Activated CD8-positive, alpha-beta memory T cell treated with anti-CD3 and anti-CD28 coated beads, Interleukin-2, amount 50 U/mL, for 24 hours (primary cell): ENCODE measurements around the gene TMEM147.
"Not testable (repeated sequence)": the region's sequence is repeated elsewhere in the genome, so short reads cannot be mapped to it uniquely, and the experiment has no call there.

Experiments
- DNase-seq: peaks from one replicate; pipeline ENCODE4 v3.0.0-alpha.2; 2020; ENCODE audit errors: extremely low read depth

The TMEM147 gene

GRCh38 chr19:35562776-35563175 lies 17.4 kb downstream of the TMEM147 start:
- no peak for DNase-seq

GRCh38 chr19:35563207-35563829 lies 17.9 kb downstream of the TMEM147 start, which contains the start of gene ATP4A:
ATP4A (minus strand) TSS chr19:35563658; CDS start chr19:35563629, 29 bp downstream.
- no peak for DNase-seq

GRCh38 chr19:35565016-35565856 lies 19.8 kb downstream of the TMEM147 start:
- no peak for DNase-seq

GRCh38 chr19:35566738-35567137 lies 21.3 kb downstream of the TMEM147 start:
- no peak for DNase-seq

- DNase-seq = no peak
Observed at GRCh38 chr19:35569281-35569781, 23.9 kb downstream of the TMEM147 start.

GRCh38 chr19:35571406-35571965 lies 26.1 kb downstream of the TMEM147 start:
- no peak for DNase-seq

- DNase-seq = no peak
Observed at GRCh38 chr19:35577918-35578317, 32.5 kb downstream of the TMEM147 start.

GRCh38 chr19:35578707-35579106 lies 33.3 kb downstream of the TMEM147 start:
- DNase-seq = no peak

GRCh38 chr19:35582760-35583159 lies 37.3 kb downstream of the TMEM147 start:
- DNase-seq = no peak

- no peak for DNase-seq
Observed at GRCh38 chr19:35585848-35586247, 40.4 kb downstream of the TMEM147 start, which contains the start of gene PMIS2. PMIS2 (plus strand) TSS chr19:35586173; CDS start chr19:35586260, 87 bp downstream.

GRCh38 chr19:35587321-35587720 lies 41.9 kb downstream of the TMEM147 start:
- DNase-seq = no peak

GRCh38 chr19:35590875-35591274 lies 45.4 kb downstream of the TMEM147 start:
- no peak for DNase-seq

GRCh38 chr19:35592226-35592625 lies 46.8 kb downstream of the TMEM147 start:
- DNase-seq = no peak

GRCh38 chr19:35595026-35595425 lies 49.6 kb downstream of the TMEM147 start:
- DNase-seq = not testable (repeated sequence)

GRCh38 chr19:35595928-35596327 lies 50.5 kb downstream of the TMEM147 start:
- no peak for DNase-seq

GRCh38 chr19:35596366-35596999 lies 51.1 kb downstream of the TMEM147 start:
- no peak for DNase-seq
